Panc1 (cell line): ENCODE results near the gene ING2. TPM values are rescaled to one million over a fixed set of nuclear protein-coding genes. Genes with fewer than 3 reads are reported as not detected.

Experiments
- ATAC-seq: fragments of 200-7000 bp; cut with Tn5 transposase; 2 replicates; pipeline ENCODE4 v1.9.1; 2020; ENCODE audit warnings: mild to moderate bottlenecking, moderate library complexity
- BruUV-seq: library from RNA; stranded (reverse); fragments of 400-500 nt; replicated peaks from 2 replicates; lab custom pipeline; 2021; lab: Mats Ljungman, UMichigan
- CTCF ChIA-PET: fragments of 300-600 bp; sonication (Branson Sonifier 250); formaldehyde crosslinking; loops from one replicate; lab custom pipeline; 2022; ENCODE audit warnings: antibody characterized with exemption; lab: Charles Lee
- POLR2A ChIA-PET: fragments of 300-600 bp; sonication (Branson Sonifier 250); formaldehyde crosslinking; loops from one replicate; lab custom pipeline; 2022; ENCODE audit warnings: antibody characterized with exemption; lab: Charles Lee
- DNase-seq: peaks from one replicate; pipeline ENCODE4 v3.0.0-alpha.2; 2010; ENCODE audit warnings: low read depth, low spot score
- H3K27ac ChIP-seq: 2 replicates; pipeline ENCODE4 v1.5.1; 2011; ENCODE audit warnings: mild to moderate bottlenecking, low read length, inconsistent platforms
- H3K27me3 ChIP-seq: fragments of 200-500 bp; sonication (Bioruptor generic); 2 replicates; pipeline ENCODE4 v1.6.0; 2014; ENCODE audit warnings: low read length, inconsistent platforms; ENCODE audit not compliant: control insufficient read depth, insufficient read depth
- H3K36me3 ChIP-seq: fragments of 200-500 bp; sonication (Bioruptor generic); 2 replicates; pipeline ENCODE4 v1.5.1; 2014; ENCODE audit warnings: inconsistent platforms, mild to moderate bottlenecking, low read length, moderate library complexity; ENCODE audit not compliant: control insufficient read depth, insufficient read depth
- H3K4me1 ChIP-seq: 2 replicates; pipeline ENCODE4 v1.5.1; 2011; ENCODE audit warnings: inconsistent platforms, mild to moderate bottlenecking, low read length, moderate library complexity; ENCODE audit not compliant: control insufficient read depth, insufficient read depth
- H3K4me3 ChIP-seq, 2 experiments: 2 replicates each; pipeline ENCODE4 v1.5.1; 2011 to 2012; ENCODE audit warnings: low read depth in 2 of 2, low read length in 2 of 2, mild to moderate bottlenecking in 2 of 2, inconsistent platforms in 1 of 2, moderate library complexity in 1 of 2
- H3K9me3 ChIP-seq: fragments of 200-500 bp; sonication (Bioruptor generic); 2 replicates; pipeline ENCODE4 v1.5.1; 2014; ENCODE audit warnings: low read depth, mild to moderate bottlenecking, inconsistent platforms, low read length, moderate library complexity; ENCODE audit not compliant: control insufficient read depth, insufficient read depth
- POLR2AphosphoS5 ChIP-seq: IDR thresholded peaks from 2 replicates; pipeline ENCODE4 v1.6.1; 2012; ENCODE audit warnings: mild to moderate bottlenecking, low read depth, low read length, moderate library complexity
- SIN3A ChIP-seq: IDR thresholded peaks from 2 replicates; pipeline ENCODE4 v1.6.1; 2012; ENCODE audit warnings: low read depth, mild to moderate bottlenecking, low read length, moderate library complexity, borderline replicate concordance; ENCODE audit not compliant: insufficient read depth
- TCF7L2 ChIP-seq: IDR thresholded peaks from 2 replicates; pipeline ENCODE4 v1.6.1; 2011; ENCODE audit warnings: mild to moderate bottlenecking, low read depth, low read length, inconsistent platforms
- in situ Hi-C: cut with HindIII; loops from 2 replicates; pipeline ENCODE4 v1.10.0; 2016; ENCODE audit warnings: low sequenced_read_pairs, low pct_unique_long_range_greater_than_20kb
- intact Hi-C: fragments of 100-400 bp; cut with micrococcal nuclease; formaldehyde crosslinking; loops from one replicate; pipeline ENCODE4 v1.10.0; 2022; ENCODE audit not compliant: unreplicated experiment
- total RNA-seq: library from RNA; stranded (reverse); gene quantifications from one replicate; pipeline ENCODE4 v1.2.1, GENCODE V29; 2021; ENCODE audit not compliant: unreplicated experiment
- TF ChIP-seq, protein P1 (sequence below): fragments of 450-650 bp; IDR thresholded peaks from 2 replicates; pipeline ENCODE4 v1.5.1; 2017; ENCODE audit warnings: mild to moderate bottlenecking
- TF ChIP-seq, protein P2 (sequence below), 2 experiments: IDR thresholded peaks; 2 replicates each; pipeline ENCODE4 v1.6.1; 2011 to 2012; ENCODE audit warnings: low read depth in 2 of 2, control low read depth in 1 of 2, low read length in 1 of 2, mild to moderate bottlenecking in 1 of 2, moderate library complexity in 1 of 2; ENCODE audit not compliant: insufficient read depth in 1 of 2

Gene ING2
- total RNA-seq, 1 experiment from 2014 or later: 11.8 TPM

DNA sequence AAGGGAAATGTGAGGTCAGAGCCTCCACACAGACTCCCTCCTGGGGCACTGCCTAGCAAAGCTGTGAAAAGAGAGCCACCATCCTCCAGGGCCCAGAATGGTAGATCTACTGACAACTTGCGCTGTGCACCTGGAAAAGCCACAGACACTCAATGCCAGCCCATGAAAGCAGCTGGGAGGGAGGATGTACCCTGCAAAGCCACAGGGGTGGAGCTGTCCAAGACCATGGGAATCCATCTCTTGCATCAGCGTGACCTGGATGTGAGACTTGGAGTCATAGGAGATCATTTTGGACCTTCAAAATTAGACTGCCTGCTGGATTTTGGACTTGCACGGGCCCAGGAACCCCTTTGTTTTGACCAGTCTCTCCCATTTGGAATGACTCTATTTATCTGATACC lies 37.6 kb upstream of the ING2 start:
- Histone ChIP-seq H3K4me3 (no peak overlapping the region), H3K9me3 (no peaks in the 10 kb centered on the region), H3K4me1 (no peaks in the 10 kb centered on the region), H3K36me3 (no peaks in the 10 kb centered on the region), H3K27me3 (no peaks in the 10 kb centered on the region), H3K27ac (no peak overlapping the region)
- CTCF ChIA-PET: no interaction called here
- TF ChIP-seq TCF7L2 (no peak), POLR2AphosphoS5 (no peak), SIN3A (no peak)
- TF ChIP-seq, protein P1, sequence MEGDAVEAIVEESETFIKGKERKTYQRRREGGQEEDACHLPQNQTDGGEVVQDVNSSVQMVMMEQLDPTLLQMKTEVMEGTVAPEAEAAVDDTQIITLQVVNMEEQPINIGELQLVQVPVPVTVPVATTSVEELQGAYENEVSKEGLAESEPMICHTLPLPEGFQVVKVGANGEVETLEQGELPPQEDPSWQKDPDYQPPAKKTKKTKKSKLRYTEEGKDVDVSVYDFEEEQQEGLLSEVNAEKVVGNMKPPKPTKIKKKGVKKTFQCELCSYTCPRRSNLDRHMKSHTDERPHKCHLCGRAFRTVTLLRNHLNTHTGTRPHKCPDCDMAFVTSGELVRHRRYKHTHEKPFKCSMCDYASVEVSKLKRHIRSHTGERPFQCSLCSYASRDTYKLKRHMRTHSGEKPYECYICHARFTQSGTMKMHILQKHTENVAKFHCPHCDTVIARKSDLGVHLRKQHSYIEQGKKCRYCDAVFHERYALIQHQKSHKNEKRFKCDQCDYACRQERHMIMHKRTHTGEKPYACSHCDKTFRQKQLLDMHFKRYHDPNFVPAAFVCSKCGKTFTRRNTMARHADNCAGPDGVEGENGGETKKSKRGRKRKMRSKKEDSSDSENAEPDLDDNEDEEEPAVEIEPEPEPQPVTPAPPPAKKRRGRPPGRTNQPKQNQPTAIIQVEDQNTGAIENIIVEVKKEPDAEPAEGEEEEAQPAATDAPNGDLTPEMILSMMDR: no peak
- TF ChIP-seq, protein P2, sequence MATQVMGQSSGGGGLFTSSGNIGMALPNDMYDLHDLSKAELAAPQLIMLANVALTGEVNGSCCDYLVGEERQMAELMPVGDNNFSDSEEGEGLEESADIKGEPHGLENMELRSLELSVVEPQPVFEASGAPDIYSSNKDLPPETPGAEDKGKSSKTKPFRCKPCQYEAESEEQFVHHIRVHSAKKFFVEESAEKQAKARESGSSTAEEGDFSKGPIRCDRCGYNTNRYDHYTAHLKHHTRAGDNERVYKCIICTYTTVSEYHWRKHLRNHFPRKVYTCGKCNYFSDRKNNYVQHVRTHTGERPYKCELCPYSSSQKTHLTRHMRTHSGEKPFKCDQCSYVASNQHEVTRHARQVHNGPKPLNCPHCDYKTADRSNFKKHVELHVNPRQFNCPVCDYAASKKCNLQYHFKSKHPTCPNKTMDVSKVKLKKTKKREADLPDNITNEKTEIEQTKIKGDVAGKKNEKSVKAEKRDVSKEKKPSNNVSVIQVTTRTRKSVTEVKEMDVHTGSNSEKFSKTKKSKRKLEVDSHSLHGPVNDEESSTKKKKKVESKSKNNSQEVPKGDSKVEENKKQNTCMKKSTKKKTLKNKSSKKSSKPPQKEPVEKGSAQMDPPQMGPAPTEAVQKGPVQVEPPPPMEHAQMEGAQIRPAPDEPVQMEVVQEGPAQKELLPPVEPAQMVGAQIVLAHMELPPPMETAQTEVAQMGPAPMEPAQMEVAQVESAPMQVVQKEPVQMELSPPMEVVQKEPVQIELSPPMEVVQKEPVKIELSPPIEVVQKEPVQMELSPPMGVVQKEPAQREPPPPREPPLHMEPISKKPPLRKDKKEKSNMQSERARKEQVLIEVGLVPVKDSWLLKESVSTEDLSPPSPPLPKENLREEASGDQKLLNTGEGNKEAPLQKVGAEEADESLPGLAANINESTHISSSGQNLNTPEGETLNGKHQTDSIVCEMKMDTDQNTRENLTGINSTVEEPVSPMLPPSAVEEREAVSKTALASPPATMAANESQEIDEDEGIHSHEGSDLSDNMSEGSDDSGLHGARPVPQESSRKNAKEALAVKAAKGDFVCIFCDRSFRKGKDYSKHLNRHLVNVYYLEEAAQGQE (IDR thresholded peaks at IDR 0.05; ENCODE audit: insufficient read depth in 1 of 2, low read depth in 2 of 2, low read length in 1 of 2): no peak
- no peak for DNase-seq
- no peak for ATAC-seq
- no TSS peak for BruUV-seq
- in situ Hi-C loops: no loop called here
- intact Hi-C loops: no loop called here
- POLR2A ChIA-PET: no interaction called here

DNA sequence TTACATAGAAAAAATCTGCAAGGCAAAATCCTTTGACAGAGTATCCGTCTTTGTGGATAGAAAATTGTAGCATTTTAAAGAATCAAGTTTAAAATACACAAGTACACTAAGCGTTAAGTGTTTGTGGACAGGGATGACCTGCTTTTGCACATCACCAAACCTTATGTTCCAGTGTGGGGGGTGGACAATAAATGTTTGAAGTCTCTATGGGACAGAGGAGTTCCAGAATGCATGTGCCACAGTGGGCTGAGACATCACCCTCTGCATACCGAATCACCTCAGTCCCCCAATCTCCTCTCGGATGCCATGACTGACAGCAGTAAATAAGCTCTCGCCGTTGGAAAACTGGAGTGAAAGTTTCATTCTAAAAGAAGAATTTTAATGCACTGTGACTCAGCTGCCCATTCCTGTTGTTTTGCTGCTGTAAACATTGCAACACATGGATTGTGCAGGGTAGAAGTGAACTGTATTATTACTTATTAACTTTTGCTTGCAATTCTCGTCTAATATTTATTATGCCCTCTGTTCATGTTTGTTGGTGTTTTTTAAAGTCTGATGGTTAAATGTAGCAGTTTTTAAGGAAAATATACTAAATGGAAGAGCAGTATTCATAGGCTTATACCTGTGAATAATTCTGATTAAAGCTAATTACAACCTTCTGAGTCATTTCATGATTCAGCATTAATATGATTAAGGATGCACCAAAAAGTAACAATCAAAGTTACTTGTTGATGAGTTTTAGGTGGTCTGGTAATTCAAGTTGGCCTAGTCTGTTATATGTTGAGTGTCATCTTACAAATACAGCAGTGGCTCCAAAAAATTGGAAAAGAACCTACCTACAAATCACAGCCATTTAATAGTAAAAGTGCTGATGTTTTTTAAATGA lies 36.4 kb upstream of the ING2 start:
- DNase-seq (no peak), ATAC-seq (no peak)
- TF ChIP-seq POLR2AphosphoS5 (no peak), TCF7L2 (no peak), SIN3A (no peak)
- TF ChIP-seq, protein P1: no peak
- TF ChIP-seq, protein P2 (IDR thresholded peaks at IDR 0.05; ENCODE audit: insufficient read depth in 1 of 2, low read depth in 2 of 2, low read length in 1 of 2): no peak
- in situ Hi-C loops (no loop called here), intact Hi-C loops (no loop called here)
- Histone ChIP-seq H3K4me1 (no peaks in the 10 kb centered on the region), H3K9me3 (no peaks in the 10 kb centered on the region), H3K27me3 (no peaks in the 10 kb centered on the region), H3K4me3 (no peak overlapping the region), H3K36me3 (no peaks in the 10 kb centered on the region), H3K27ac (no peak overlapping the region)
- BruUV-seq: no TSS peak
- POLR2A ChIA-PET: no interaction called here
- CTCF ChIA-PET: no interaction called here
